Liver (tissue), 9 donors: Measurements from ENCODE around the gene DLEC1. TPM values are rescaled to one million over a fixed set of nuclear protein-coding genes. Genes with fewer than 3 reads are reported as not detected.
A peak's percentile ranks its signal among the peaks of the same experiment; 100 is the strongest.

Source experiments
- DNase-seq: peaks from one replicate; pipeline ENCODE4 v3.0.0-alpha.2; 2017; ENCODE audit warnings: low spot score
- H3K27ac ChIP-seq, 2 donors: one replicate each; pipeline ENCODE4 v1.7.0; 2013; ENCODE audit warnings: inconsistent platforms in 2 of 2, low read length in 2 of 2, control low read depth in 1 of 2, low read depth in 1 of 2, mild to moderate bottlenecking in 1 of 2
- H3K27me3 ChIP-seq, 4 donors: one replicate each; pipeline versions ENCODE4 v1.6.1 to v1.7.0; 2013; ENCODE audit warnings: low read length in 3 of 4, inconsistent platforms in 1 of 4, mild to moderate bottlenecking in 1 of 4, moderate library complexity in 1 of 4; ENCODE audit not compliant: control insufficient read depth in 4 of 4, insufficient read depth in 4 of 4
- H3K36me3 ChIP-seq, 4 donors: one replicate each; pipeline versions ENCODE4 v1.6.1 to v1.7.0; 2013; ENCODE audit warnings: low read length in 3 of 4, mild to moderate bottlenecking in 3 of 4, low read depth in 1 of 4, moderate library complexity in 1 of 4; ENCODE audit not compliant: control insufficient read depth in 4 of 4, insufficient read depth in 3 of 4
- H3K4me1 ChIP-seq, 4 donors: one replicate each; pipeline versions ENCODE4 v1.6.1 to v1.7.0; 2013; ENCODE audit warnings: low read length in 3 of 4, mild to moderate bottlenecking in 3 of 4, moderate library complexity in 1 of 4; ENCODE audit not compliant: control insufficient read depth in 4 of 4, insufficient read depth in 4 of 4
- H3K4me3 ChIP-seq, 3 donors: one replicate each; pipeline versions ENCODE4 v1.6.1 to v1.7.0; 2013; ENCODE audit warnings: low read length in 3 of 3, control low read depth in 1 of 3, low read depth in 1 of 3, mild to moderate bottlenecking in 1 of 3
- H3K9ac ChIP-seq, 2 donors: one replicate each; pipeline ENCODE4 v1.7.0; 2013; ENCODE audit warnings: low read length in 2 of 2, mild to moderate bottlenecking in 2 of 2, moderate library complexity in 2 of 2, control low read depth in 1 of 2, low read depth in 1 of 2
- H3K9me3 ChIP-seq, 4 donors: one replicate each; pipeline versions ENCODE4 v1.6.1 to v1.7.0; 2013; ENCODE audit warnings: low read length in 3 of 4; ENCODE audit not compliant: control insufficient read depth in 4 of 4
- GABPA ChIP-seq, 2 donors: IDR thresholded peaks in 1 of 2; conservative IDR thresholded peaks in 1 of 2; 2 replicates each; pipeline ENCODE4 v1.6.1; 2016; ENCODE audit warnings: antibody characterized with exemption in 2 of 2, mild to moderate bottlenecking in 1 of 2, moderate library complexity in 1 of 2
- HNF4A ChIP-seq, 2 donors: conservative IDR thresholded peaks; 2 replicates each; pipeline ENCODE4 v1.6.1; 2016; ENCODE audit warnings: antibody characterized with exemption in 2 of 2, mild to moderate bottlenecking in 2 of 2
- HNF4G ChIP-seq: IDR thresholded peaks from 2 replicates; pipeline ENCODE4 v1.6.1; 2016; ENCODE audit warnings: antibody characterized with exemption
- JUND ChIP-seq, 2 donors: IDR thresholded peaks; 2 replicates each; pipeline ENCODE4 v1.6.1; 2016; ENCODE audit warnings: antibody characterized with exemption in 2 of 2
- NR2F2 ChIP-seq: IDR thresholded peaks from 2 replicates; pipeline ENCODE4 v1.6.1; 2016; ENCODE audit warnings: antibody characterized with exemption
- RAD21 ChIP-seq, 2 donors: IDR thresholded peaks; 2 replicates each; pipeline ENCODE4 v1.6.1; 2016; ENCODE audit warnings: antibody characterized with exemption in 2 of 2, mild to moderate bottlenecking in 2 of 2
- REST ChIP-seq: IDR thresholded peaks from 2 replicates; pipeline ENCODE4 v1.6.1; 2016; ENCODE audit warnings: antibody characterized with exemption, mild to moderate bottlenecking
- RXRA ChIP-seq, 2 donors: IDR thresholded peaks; 2 replicates each; pipeline ENCODE4 v1.6.1; 2017 to 2018; ENCODE audit warnings: antibody characterized with exemption in 2 of 2, mild to moderate bottlenecking in 1 of 2
- SP1 ChIP-seq: IDR thresholded peaks from 2 replicates; pipeline ENCODE4 v1.6.1; 2018; ENCODE audit warnings: antibody characterized with exemption, mild to moderate bottlenecking
- TAF1 ChIP-seq: conservative IDR thresholded peaks from 2 replicates; pipeline ENCODE4 v1.6.1; 2016; ENCODE audit warnings: antibody characterized with exemption, mild to moderate bottlenecking
- YY1 ChIP-seq: IDR thresholded peaks from 2 replicates; pipeline ENCODE4 v1.6.1; 2016; ENCODE audit warnings: antibody characterized with exemption, mild to moderate bottlenecking
- ZBTB33 ChIP-seq: IDR thresholded peaks from 2 replicates; pipeline ENCODE4 v1.6.1; 2016; ENCODE audit warnings: antibody characterized with exemption
- WGBS: extraction: QIAGEN DNeasy Blood & Tissue Kit; methylation state at CpG from one replicate; pipeline ENCODE4 v1.1.7; 2013; 5-methylcytosine and 5-hydroxymethylcytosine counted together
- polyA plus RNA-seq, 2 donors: library from polyadenylated mRNA; stranded (reverse) in 1 of 2; unstranded in 1 of 2; fragments of 200-250 nt in 1 of 2; fragments of >200 nt in 1 of 2; fragmentation: Nextera tagmentation in 1 of 2; extraction: Ambion mirVana in 1 of 2; gene quantifications; one replicate each; pipeline versions ENCODE4 v1.2.1 to v1.2.3, GENCODE V29; 2013 to 2015
- total RNA-seq, 2 donors: library from RNA; depleted of rRNA; stranded (reverse); fragments of >200 nt; gene quantifications; one replicate each; pipeline ENCODE4 v1.2.3, GENCODE V29; 2014
- TF ChIP-seq, protein P1 (sequence below): fragments of 150-350 bp; IDR thresholded peaks from 2 replicates; pipeline ENCODE4 v1.5.1; 2017; ENCODE audit warnings: improper control_type of control experiment, low read depth, low read length; ENCODE audit not compliant: missing input control
- donor health status: healthy.
- donor health status: healthy.
- donor health status: healthy.
- donor health status: healthy.
- donor health status: healthy.

Gene DLEC1
- total and polyA plus RNA-seq, 4 donors: 0.09 to 0.63 (median 0.30) TPM

DNA sequence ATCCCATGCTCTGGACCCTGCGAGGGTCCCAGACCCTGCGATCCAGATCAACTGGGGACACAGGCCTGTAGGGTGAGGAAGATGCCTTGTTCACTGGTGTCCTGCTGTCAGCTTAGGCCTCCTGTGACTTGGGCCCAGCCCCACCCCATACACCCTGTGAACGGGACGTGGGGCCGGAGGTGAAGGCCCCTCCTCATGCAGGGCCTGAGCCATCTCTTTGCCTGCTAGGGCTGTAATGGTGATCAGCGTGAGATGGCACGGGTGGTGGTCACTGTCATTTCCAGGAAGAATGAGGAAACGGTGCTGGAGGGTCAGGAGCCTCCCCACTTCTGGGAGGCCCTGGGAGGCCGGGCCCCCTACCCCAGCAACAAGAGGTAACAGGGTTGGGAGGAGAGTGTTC lies 36.1 kb upstream of the DLEC1 start:
- TF ChIP-seq YY1 (no peak), TAF1 (no peak), GABPA (IDR thresholded peaks at IDR 0.05 in 1 of 2, conservative IDR thresholded peaks at IDR 0.05 in 1 of 2) (no peak), HNF4A (conservative IDR thresholded peaks at IDR 0.05) (no peak), REST (no peak), NR2F2 (no peak)
- Histone ChIP-seq H3K9ac (no peak overlapping the region), H3K27me3 (no peaks in the 10 kb centered on the region), H3K36me3 (peaks cover 0 to 5% (median 3%) of the 10 kb centered on the region in 4 donors), H3K9me3 (no peaks in the 10 kb centered on the region), H3K4me1 (peaks cover 0 to 17% (median 6%) of the 10 kb centered on the region in 4 donors), H3K27ac (no peak overlapping the region), H3K4me3 (no peak overlapping the region)
- WGBS: 85% methylated on average over 9 of the region's 9 CpGs
- no peak for DNase-seq

GRCh38 chr3:38003371-38003816 lies 35.6 kb upstream of the DLEC1 start:
- Histone ChIP-seq H3K36me3 (peaks cover 0 to 7% (median 4%) of the 10 kb centered on the region in 4 donors), H3K9ac (no peak overlapping the region), H3K27ac (no peak overlapping the region), H3K27me3 (no peaks in the 10 kb centered on the region), H3K4me3 (no peak overlapping the region), H3K9me3 (no peaks in the 10 kb centered on the region), H3K4me1 (peaks cover 0 to 12% (median 5%) of the 10 kb centered on the region in 4 donors)
- 43% methylated on average over 7 of the region's 7 CpGs for WGBS
- DNase-seq: peak; percentile 75
- no peak for TF ChIP-seq REST
- TF ChIP-seq NR2F2: no peak
- no peak for TF ChIP-seq ZBTB33
- TF ChIP-seq SP1: no peak
- TF ChIP-seq YY1: no peak
- TF ChIP-seq JUND (IDR thresholded peaks at IDR 0.05): no peak
- no peak for TF ChIP-seq TAF1
- TF ChIP-seq RXRA (IDR thresholded peaks at IDR 0.05): no peak
- TF ChIP-seq, protein P1, sequence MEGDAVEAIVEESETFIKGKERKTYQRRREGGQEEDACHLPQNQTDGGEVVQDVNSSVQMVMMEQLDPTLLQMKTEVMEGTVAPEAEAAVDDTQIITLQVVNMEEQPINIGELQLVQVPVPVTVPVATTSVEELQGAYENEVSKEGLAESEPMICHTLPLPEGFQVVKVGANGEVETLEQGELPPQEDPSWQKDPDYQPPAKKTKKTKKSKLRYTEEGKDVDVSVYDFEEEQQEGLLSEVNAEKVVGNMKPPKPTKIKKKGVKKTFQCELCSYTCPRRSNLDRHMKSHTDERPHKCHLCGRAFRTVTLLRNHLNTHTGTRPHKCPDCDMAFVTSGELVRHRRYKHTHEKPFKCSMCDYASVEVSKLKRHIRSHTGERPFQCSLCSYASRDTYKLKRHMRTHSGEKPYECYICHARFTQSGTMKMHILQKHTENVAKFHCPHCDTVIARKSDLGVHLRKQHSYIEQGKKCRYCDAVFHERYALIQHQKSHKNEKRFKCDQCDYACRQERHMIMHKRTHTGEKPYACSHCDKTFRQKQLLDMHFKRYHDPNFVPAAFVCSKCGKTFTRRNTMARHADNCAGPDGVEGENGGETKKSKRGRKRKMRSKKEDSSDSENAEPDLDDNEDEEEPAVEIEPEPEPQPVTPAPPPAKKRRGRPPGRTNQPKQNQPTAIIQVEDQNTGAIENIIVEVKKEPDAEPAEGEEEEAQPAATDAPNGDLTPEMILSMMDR: peak; percentile 68
- peak; percentile 73 to 86 for TF ChIP-seq RAD21 (IDR thresholded peaks at IDR 0.05)
- no peak for TF ChIP-seq GABPA (IDR thresholded peaks at IDR 0.05 in 1 of 2, conservative IDR thresholded peaks at IDR 0.05 in 1 of 2)
- no peak for TF ChIP-seq HNF4G
